Heart left ventricle (tissue), 16 donors: ENCODE data around the gene GNAQ. TPM values are rescaled to one million over a fixed set of nuclear protein-coding genes. Genes with fewer than 3 reads are reported as not detected.
A peak's percentile ranks its signal among the peaks of the same experiment; 100 is the strongest.

Experiments used
- ATAC-seq, 4 donors: fragments of 200-7000 bp; cut with Tn5 transposase; one replicate each; pipeline ENCODE4 v1.9.1; 2020 to 2022; ENCODE audit warnings: moderate library complexity in 4 of 4, mild to moderate bottlenecking in 3 of 4, moderate number of reproducible peaks in 1 of 4
- DNase-seq, 5 donors: peaks; one replicate each; pipeline ENCODE4 v3.0.0-alpha.2; 2020
- H3K27ac ChIP-seq, 12 donors: fragments of 200-600 bp; sonication (generic) in 4 of 12; one replicate each; pipeline versions ENCODE4 v1.5.0 to v1.8.0; 2016 to 2022; ENCODE audit warnings: mild to moderate bottlenecking in 2 of 12
- H3K27me3 ChIP-seq, 9 donors: fragments of 200-600 bp; sonication (generic) in 2 of 9; one replicate each; pipeline versions ENCODE4 v1.5.1 to v1.8.0; 2016 to 2022; ENCODE audit warnings: mild to moderate bottlenecking in 3 of 9
- H3K36me3 ChIP-seq, 9 donors: fragments of 200-600 bp; sonication (generic) in 2 of 9; one replicate each; pipeline versions ENCODE4 v1.5.0 to v1.8.0; 2018 to 2022; ENCODE audit warnings: mild to moderate bottlenecking in 2 of 9
- H3K4me1 ChIP-seq, 12 donors: fragments of 200-600 bp; sonication (generic) in 4 of 12; one replicate each; pipeline versions ENCODE4 v1.5.0 to v1.8.0; 2016 to 2022; ENCODE audit warnings: mild to moderate bottlenecking in 3 of 12
- H3K4me3 ChIP-seq, 12 donors: fragments of 200-600 bp; sonication (generic) in 4 of 12; one replicate each; pipeline versions ENCODE4 v1.5.0 to v1.8.0; 2017 to 2022; ENCODE audit warnings: mild to moderate bottlenecking in 9 of 12, moderate library complexity in 4 of 12
- H3K9me3 ChIP-seq, 12 donors: fragments of 200-600 bp; sonication (generic) in 4 of 12; one replicate each; pipeline versions ENCODE4 v1.5.0 to v1.8.0; 2016 to 2022; ENCODE audit warnings: mild to moderate bottlenecking in 1 of 12
- CTCF ChIP-seq, 12 donors: fragments of 200-600 bp; sonication (generic) in 4 of 12; IDR thresholded peaks; one replicate each; pipeline versions ENCODE4 v1.5.0 to v1.8.0; 2018 to 2022; ENCODE audit warnings: antibody characterized with exemption in 12 of 12, mild to moderate bottlenecking in 5 of 12
- POLR2A ChIP-seq, 2 donors: fragments of 450-650 bp; IDR thresholded peaks; one replicate each; pipeline ENCODE4 v1.6.1; 2017; ENCODE audit warnings: antibody characterized with exemption in 2 of 2, mild to moderate bottlenecking in 2 of 2, moderate library complexity in 2 of 2
- WGBS, 4 donors: extraction: QIAGEN DNeasy Blood & Tissue Kit in 2 of 4; methylation state at CpG; one replicate each; pipeline versions ENCODE4 v1.1.5 to v1.1.7; 2013 to 2018; 5-methylcytosine and 5-hydroxymethylcytosine counted together
- intact Hi-C, 10 donors: fragments of 100-400 bp; cut with DNase I; formaldehyde crosslinking; loops; one replicate each; pipeline versions ENCODE4 v1.11.1 to v1.14.2; 2022
- polyA plus RNA-seq, 2 donors: library from polyadenylated mRNA; stranded (reverse); fragments of 200-250 nt; gene quantifications; one replicate each; pipeline ENCODE4 v1.2.3, GENCODE V29; 2013
- total RNA-seq, 9 donors: library from RNA; depleted of rRNA in 2 of 9; stranded (reverse); fragments of >200 nt in 2 of 9; fragmentation: NEBNext Ultra II Directional in 3 of 9; extraction: Animal tissue kit (Norgen Biotek cat#: 25700) in 3 of 9; gene quantifications; one replicate each; pipeline versions ENCODE4 v1.1.0 to v1.2.4, GENCODE V29; 2016 to 2023
- donor health status: ischemic (EF 13 %, LVEDD 7.1; RV severe dilation, severe dysfunction).
- donor health status: healthy with polysubstance abuse.
- donor health status: DM: no; HTN: yes; CAD: no.
- donor health status: DM: no; HTN: no; CAD: no.
- donor health status: ischemic (EF 25% LVEDD 6.9; RV normal size, moderate dysfunction).
- donor health status: ischemic (EF 25% LVEDD 5.7; RV mildly dilated, moderate dysfunction).
- donor health status: healthy.
- donor health status: DM: yes; HTN: yes; CAD: no.
- donor health status: ischemic (EF 35%, LVEDD 5.7; RV mildly dilated, moderate dysfunction).
- donor health status: nonischemic (EF 11% LVEDD 7.7; RV severe dilation, severe dysfunction).
- donor health status: DM: yes; HTN: yes; CAD: no.
- donor health status: PGD.
- donor health status: ischemic (EF 29% LVEDD 5.4; RV normal size, mild dysfunction).
- donor health status: nonischemic (EF 23%, LVEDD 6.1; RV moderate dilation, normal function).

The GNAQ gene
- total and polyA plus RNA-seq, 11 donors: 4.8 to 34.1 (median 11.3) TPM

GRCh38 chr9:77922591-77922990, 109.0 kb downstream of the GNAQ start:
- no peaks in the 10 kb centered on the region for H3K27me3 ChIP-seq
- intact Hi-C loops: loop anchor here in 1 of 10 donors (10.0 kb wide), 1 partner anchor 418 kb away; no protein-coding TSS in a partner anchor
- TF ChIP-seq CTCF (IDR thresholded peaks at IDR 0.05): no peak
- no peak for TF ChIP-seq POLR2A (IDR thresholded peaks at IDR 0.05)
- H3K4me3 ChIP-seq: no peak overlapping the region
- peaks cover 0 to 30% (median 22%) of the 10 kb centered on the region in 9 donors for H3K36me3 ChIP-seq
- WGBS, 4 donors: 42 to 52% (median 44%) methylated on average over 5 of the region's 5 CpGs
- ATAC-seq: peak in 2 of 4 donors; percentile 16 to 18
- peaks cover 0 to 38% (median 6%) of the 10 kb centered on the region in 12 donors for H3K4me1 ChIP-seq
- H3K9me3 ChIP-seq: no peaks in the 10 kb centered on the region
- H3K27ac ChIP-seq: no peak overlapping the region
- no peak for DNase-seq

- Histone ChIP-seq H3K27me3 (no peaks in the 10 kb centered on the region), H3K4me3 (no peak overlapping the region), H3K27ac (no peak overlapping the region), H3K36me3 (peaks cover 0 to 39% (median 22%) of the 10 kb centered on the region in 9 donors), H3K9me3 (no peaks in the 10 kb centered on the region), H3K4me1 (peaks cover 0 to 33% (median 1%) of the 10 kb centered on the region in 12 donors)
- TF ChIP-seq POLR2A (IDR thresholded peaks at IDR 0.05) (no peak), CTCF (IDR thresholded peaks at IDR 0.05) (no peak)
- ATAC-seq: no peak
- DNase-seq: no peak
- 91 to 100% (median 93%) methylated on average over 3 of the region's 3 CpGs for WGBS, 4 donors
- intact Hi-C loops: loop anchor here in 2 of 10 donors (5.0 to 10.0 kb wide), 2 partner anchors 45 to 63 kb away; no protein-coding TSS in a partner anchor
Measured at GRCh38 chr9:77917800-77918199, 113.8 kb downstream of the GNAQ start.

GRCh38 chr9:77916820-77917219, 114.8 kb downstream of the GNAQ start:
- 87 to 95% (median 89%) methylated on average over 3 of the region's 3 CpGs for WGBS, 4 donors
- intact Hi-C loops: loop anchor here in 2 of 10 donors (5.0 to 10.0 kb wide), 2 partner anchors 45 to 62 kb away; no protein-coding TSS in a partner anchor
- Histone ChIP-seq H3K4me3 (no peak overlapping the region), H3K9me3 (no peaks in the 10 kb centered on the region), H3K4me1 (peaks cover 0 to 40% (median 1%) of the 10 kb centered on the region in 12 donors), H3K36me3 (peaks cover 0 to 39% (median 22%) of the 10 kb centered on the region in 9 donors), H3K27me3 (no peaks in the 10 kb centered on the region), H3K27ac (peak overlapping the region in 2 of 12 donors; percentile 12 to 46)
- DNase-seq (no peak), ATAC-seq (no peak)
- TF ChIP-seq CTCF (IDR thresholded peaks at IDR 0.05) (no peak), POLR2A (IDR thresholded peaks at IDR 0.05) (no peak)

GRCh38 chr9:77916410-77916819, 115.2 kb downstream of the GNAQ start:
- H3K27ac ChIP-seq: peak overlapping the region in 3 of 12 donors; percentile 5 to 46 (median 12)
- WGBS, 4 donors: 67 to 73% (median 70%) methylated on average over 4 of the region's 4 CpGs
- intact Hi-C loops: loop anchor here in 2 of 10 donors (5.0 to 10.0 kb wide), 2 partner anchors 46 to 62 kb away; no protein-coding TSS in a partner anchor
- TF ChIP-seq CTCF (IDR thresholded peaks at IDR 0.05): no peak
- no peak for TF ChIP-seq POLR2A (IDR thresholded peaks at IDR 0.05)
- ATAC-seq (no peak), DNase-seq (no peak)
- no peaks in the 10 kb centered on the region for H3K9me3 ChIP-seq
- H3K27me3 ChIP-seq: no peaks in the 10 kb centered on the region
- H3K4me3 ChIP-seq: no peak overlapping the region
- H3K36me3 ChIP-seq: peaks cover 0 to 36% (median 20%) of the 10 kb centered on the region in 9 donors
- H3K4me1 ChIP-seq: peaks cover 0 to 43% (median 1%) of the 10 kb centered on the region in 12 donors
